ENCODE measurements around the gene ZNF621. TPM values are rescaled to one million over a fixed set of nuclear protein-coding genes. Genes with fewer than 3 reads are reported as not detected.

The ZNF621 gene
- total and polyA plus RNA-seq, 9 of the 15 experiments (the other 6 are each of a cell fraction or from before 2014, with no cell fraction given), result 4.7 to 28.9 (median 20.6) TPM

DNA sequence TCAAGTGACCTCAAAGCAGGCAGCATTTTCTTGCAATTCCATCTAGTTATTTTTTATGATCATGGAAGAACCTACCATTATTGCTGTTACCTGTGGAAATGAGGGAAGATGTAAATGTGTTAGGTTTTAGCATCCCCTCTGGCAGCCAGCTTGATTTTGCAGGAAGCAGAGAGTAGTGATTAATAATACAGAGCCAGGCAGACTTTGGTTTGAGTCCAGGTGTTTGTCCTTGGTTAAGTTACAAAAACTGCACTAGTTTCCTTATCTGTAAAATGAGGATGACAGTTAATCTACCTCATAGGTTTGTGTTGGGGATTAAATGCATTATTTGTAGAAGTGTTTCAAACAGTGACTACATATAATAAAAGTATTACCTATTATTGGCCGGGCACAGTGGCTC is 6.7 kb upstream of the ZNF621 start:
- ATAC-seq, result no peak
- H3K4me3 ChIP-seq, result no peak overlapping the region
- H3K27me3 ChIP-seq (ENCODE audit: control insufficient read depth in 2 of 2, insufficient read depth in 2 of 2, low read length in 2 of 2), result no peaks in the 10 kb centered on the region
- DNase-seq (ENCODE audit: extremely low read depth in 1 of 4, low spot score in 3 of 4), result no peak
- H3K4me1 ChIP-seq (replicated peaks in 1 of 2; ENCODE audit: control insufficient read depth in 2 of 2, insufficient read depth in 2 of 2, low read length in 2 of 2), result no peaks in the 10 kb centered on the region
- intact Hi-C loops (cut with micrococcal nuclease) (no loop called here), in situ Hi-C loops (cut with MboI) (no loop called here)
- no peaks in the 10 kb centered on the region for H3K9me1 ChIP-seq (ENCODE audit: control insufficient read depth, insufficient read depth, low read length)
- no peaks in the 10 kb centered on the region for H3K9me3 ChIP-seq (replicated peaks; ENCODE audit: control insufficient read depth, insufficient read depth, low read depth, low read length)
- H3K36me3 ChIP-seq (ENCODE audit: control insufficient read depth, insufficient read depth, low read length), result no peaks in the 10 kb centered on the region; the same call in 2 of the 3 replicates
- ChIA-PET CTCF (ENCODE audit: low intra/inter-chr PET ratio) (no interaction called here), POLR2A (no interaction called here)
- BruUV-seq (replicated peaks), result no TSS peak
- no peak overlapping the region for H3K9ac ChIP-seq (ENCODE audit: insufficient read depth in 1 of 2, low read depth in 2 of 2, low read length in 2 of 2)
- H4K20me1 ChIP-seq (replicated peaks; ENCODE audit: control insufficient read depth, insufficient read depth, low read length), result no peaks in the 10 kb centered on the region
- H2AFZ ChIP-seq (ENCODE audit: low read depth, low read length), result no peak overlapping the region
- H3K79me2 ChIP-seq (ENCODE audit: control insufficient read depth, insufficient read depth, low read length), result no peaks in the 10 kb centered on the region
- TF ChIP-seq BCOR (IDR thresholded peaks at IDR 0.05) (no peak), HDAC3 (IDR thresholded peaks at IDR 0.05; ENCODE audit: borderline replicate concordance, partially characterized antibody) (no peak), L3MBTL2 (IDR thresholded peaks at IDR 0.05) (no peak), RUNX1 (IDR thresholded peaks at IDR 0.05; ENCODE audit: low read depth) (no peak), PURB (CRISPR knock-in tag; IDR thresholded peaks at IDR 0.05; ENCODE audit: low read depth) (no peak), PHF21A (IDR thresholded peaks at IDR 0.05; ENCODE audit: borderline replicate concordance, low read depth) (no peak), TEAD4 (IDR thresholded peaks at IDR 0.05; ENCODE audit: low read length) (no peak), TEAD4 (CRISPR knock-in tag; IDR thresholded peaks at IDR 0.05; ENCODE audit: borderline replicate concordance) (no peak), NUFIP1 (IDR thresholded peaks at IDR 0.05; ENCODE audit: partially characterized antibody) (no peak), MED1 (CRISPR knock-in tag; IDR thresholded peaks at IDR 0.05; ENCODE audit: borderline replicate concordance) (no peak), ZNF174 (CRISPR knock-in tag; IDR thresholded peaks at IDR 0.05) (no peak), ARHGAP35 (IDR thresholded peaks at IDR 0.05; ENCODE audit: partially characterized antibody) (no peak), PTTG1 (tag; IDR thresholded peaks at IDR 0.05; ENCODE audit: low read depth) (no peak), NONO (IDR thresholded peaks at IDR 0.05; ENCODE audit: low read depth in 2 of 2, low read length in 1 of 2) (no peak)
- TF ChIP-seq, protein P1, sequence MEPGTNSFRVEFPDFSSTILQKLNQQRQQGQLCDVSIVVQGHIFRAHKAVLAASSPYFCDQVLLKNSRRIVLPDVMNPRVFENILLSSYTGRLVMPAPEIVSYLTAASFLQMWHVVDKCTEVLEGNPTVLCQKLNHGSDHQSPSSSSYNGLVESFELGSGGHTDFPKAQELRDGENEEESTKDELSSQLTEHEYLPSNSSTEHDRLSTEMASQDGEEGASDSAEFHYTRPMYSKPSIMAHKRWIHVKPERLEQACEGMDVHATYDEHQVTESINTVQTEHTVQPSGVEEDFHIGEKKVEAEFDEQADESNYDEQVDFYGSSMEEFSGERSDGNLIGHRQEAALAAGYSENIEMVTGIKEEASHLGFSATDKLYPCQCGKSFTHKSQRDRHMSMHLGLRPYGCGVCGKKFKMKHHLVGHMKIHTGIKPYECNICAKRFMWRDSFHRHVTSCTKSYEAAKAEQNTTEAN (CRISPR knock-in tag; IDR thresholded peaks at IDR 0.05), result no peak
- TF ChIP-seq, protein P2, sequence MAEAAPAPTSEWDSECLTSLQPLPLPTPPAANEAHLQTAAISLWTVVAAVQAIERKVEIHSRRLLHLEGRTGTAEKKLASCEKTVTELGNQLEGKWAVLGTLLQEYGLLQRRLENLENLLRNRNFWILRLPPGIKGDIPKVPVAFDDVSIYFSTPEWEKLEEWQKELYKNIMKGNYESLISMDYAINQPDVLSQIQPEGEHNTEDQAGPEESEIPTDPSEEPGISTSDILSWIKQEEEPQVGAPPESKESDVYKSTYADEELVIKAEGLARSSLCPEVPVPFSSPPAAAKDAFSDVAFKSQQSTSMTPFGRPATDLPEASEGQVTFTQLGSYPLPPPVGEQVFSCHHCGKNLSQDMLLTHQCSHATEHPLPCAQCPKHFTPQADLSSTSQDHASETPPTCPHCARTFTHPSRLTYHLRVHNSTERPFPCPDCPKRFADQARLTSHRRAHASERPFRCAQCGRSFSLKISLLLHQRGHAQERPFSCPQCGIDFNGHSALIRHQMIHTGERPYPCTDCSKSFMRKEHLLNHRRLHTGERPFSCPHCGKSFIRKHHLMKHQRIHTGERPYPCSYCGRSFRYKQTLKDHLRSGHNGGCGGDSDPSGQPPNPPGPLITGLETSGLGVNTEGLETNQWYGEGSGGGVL (CRISPR knock-in tag; IDR thresholded peaks at IDR 0.05), result no peak
- H3K27ac ChIP-seq (ENCODE audit: extremely low read depth, low read depth, low read length), result no peak overlapping the region
- 6% methylated on average over 1 of the region's 1 CpG for WGBS (ENCODE audit: insufficient coverage, low coverage, missing lambda C conversion rate)
- no peak overlapping the region for H3K4me2 ChIP-seq (ENCODE audit: insufficient read depth, low read length)
- no peak for FAIRE-seq
